ENCODE measurements around the gene MTMR2. TPM values are rescaled to one million over a fixed set of nuclear protein-coding genes. Genes with fewer than 3 reads are reported as not detected.

Gene MTMR2
- total RNA-seq, 1 experiment from 2014 or later = 59.0 TPM

DNA sequence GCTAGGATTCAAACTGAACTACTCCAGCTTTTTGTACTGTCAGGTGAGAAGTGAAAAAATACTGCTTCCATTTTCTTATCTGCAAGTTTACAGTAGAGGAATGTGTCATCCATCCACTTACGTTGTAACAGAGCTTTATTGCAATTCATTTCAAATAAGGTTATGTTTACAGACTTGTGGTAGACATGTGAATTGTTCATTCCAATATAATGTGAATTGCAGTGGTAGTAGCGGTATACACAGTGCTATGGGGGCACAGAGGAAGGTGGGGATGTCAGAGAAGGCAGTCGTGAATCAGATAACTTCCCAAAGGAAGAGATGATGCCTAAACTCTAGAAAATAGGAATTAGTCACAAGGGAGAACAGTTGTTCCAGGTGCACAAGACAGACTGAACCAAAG lies 91.1 kb downstream of the MTMR2 start:
- Mint-ChIP-seq H3K36me3 (ENCODE audit: insufficient read depth in 1 of 3, low read depth in 3 of 3) (peaks cover 16 to 57% (median 56%) of the 10 kb centered on the region in 3 experiments; a peak in 6 of 7 replicates), H3K4me1 (peaks cover 3% of the 10 kb centered on the region in 2 experiments; a peak in 2 of 4 replicates), H3K4me3 (no peak overlapping the region), H3K27ac (peak overlapping the region in 1 of 3 experiments; percentile 1; a peak in 1 of 7 replicates), H3K9me3 (no peaks in the 10 kb centered on the region), H3K27me3 (ENCODE audit: low read depth) (no peaks in the 10 kb centered on the region)
- TF ChIP-seq CTCF (conservative IDR thresholded peaks at IDR 0.05) = no peak
- Histone ChIP-seq H2BK15ac (ENCODE audit: low read depth, low read length) (no peak overlapping the region), H3T11ph (ENCODE audit: low read length) (no peak overlapping the region), H3K23me2 (ENCODE audit: insufficient read length, low read depth, low read length, poor library complexity, severe bottlenecking) (no peaks in the 10 kb centered on the region), H3K27me3 (ENCODE audit: insufficient read depth, low read length) (no peaks in the 10 kb centered on the region), H3K79me2 (ENCODE audit: insufficient read depth, low read length) (no peaks in the 10 kb centered on the region), H3K9me3 (ENCODE audit: control insufficient read depth, low read depth, low read length) (no peaks in the 10 kb centered on the region), H2BK120ac (ENCODE audit: low read depth, low read length, poor library complexity, severe bottlenecking) (no peak overlapping the region), H3K56ac (ENCODE audit: insufficient read length, low read depth, low read length) (no peak overlapping the region), H3K27ac (ENCODE audit: insufficient read length, low read depth, low read length) (no peak overlapping the region), H4K91ac (ENCODE audit: insufficient read length, low read depth, low read length) (no peak overlapping the region), H2BK5ac (ENCODE audit: insufficient read length, low read length) (no peak overlapping the region), H3K4me1 (ENCODE audit: insufficient read depth, low read length) (no peaks in the 10 kb centered on the region), H2BK20ac (ENCODE audit: low read depth, low read length, poor library complexity, severe bottlenecking) (no peak overlapping the region), H3K23ac (ENCODE audit: insufficient read length, low read depth, low read length) (no peak overlapping the region), H2AFZ (ENCODE audit: low read length) (no peak overlapping the region), H4K20me1 (ENCODE audit: control insufficient read depth, insufficient read depth, insufficient read length) (no peaks in the 10 kb centered on the region), H3K4me2 (ENCODE audit: insufficient read depth, insufficient read length, low read length) (no peak overlapping the region), H2BK12ac (ENCODE audit: insufficient read length, low read depth, low read length) (no peak overlapping the region), H3K9ac (ENCODE audit: extremely low read depth, insufficient read length, low read length) (no peak overlapping the region), H3K18ac (ENCODE audit: insufficient read length, low read depth, low read length) (no peak overlapping the region), H3K79me1 (ENCODE audit: insufficient read depth, low read depth, low read length, poor library complexity, severe bottlenecking) (no peaks in the 10 kb centered on the region), H3K14ac (ENCODE audit: insufficient read depth, low read length) (no peak overlapping the region), H4K5ac (ENCODE audit: insufficient read length, low read depth, low read length) (no peak overlapping the region), H4K8ac (replicated peaks; ENCODE audit: insufficient read length, low read depth, low read length) (no peak overlapping the region), H3K4ac (ENCODE audit: low read depth, low read length) (no peak overlapping the region), H2AK5ac (ENCODE audit: insufficient read length, low read length) (no peak overlapping the region)
- DNase-seq = no peak
- WGBS (ENCODE audit: extremely low coverage, insufficient read length, low lambda C conversion rate) = no CpG with 5 or more reads among the region's 3 CpGs

Data from H9 (cell line).